GM19463 (cell line): Measurements from ENCODE around the gene TCF4.

Experiments used
- ATAC-seq: cut with Tn5 transposase; IDR thresholded peaks from one replicate; pipeline ENCODE4 v1.9.1; 2021; ENCODE audit warnings: mild to moderate bottlenecking, moderate library complexity; ENCODE audit not compliant: unreplicated experiment

Gene TCF4

GRCh38 chr18:55221622-55222021 lies 366.4 kb downstream of the TCF4 start:
- no peak for ATAC-seq

- peak; percentile 79 for ATAC-seq
Measured at GRCh38 chr18:55220523-55220922, 367.5 kb downstream of the TCF4 start.

GRCh38 chr18:55219823-55220222 lies 368.2 kb downstream of the TCF4 start:
- ATAC-seq, result no peak

GRCh38 chr18:55219059-55219458 lies 368.9 kb downstream of the TCF4 start:
- ATAC-seq, result no peak

- ATAC-seq, result no peak
Measured at GRCh38 chr18:55214969-55215368, 373.0 kb downstream of the TCF4 start.

GRCh38 chr18:55214534-55214933 lies 373.5 kb downstream of the TCF4 start:
- ATAC-seq, result no peak

- no peak for ATAC-seq
Measured at GRCh38 chr18:55213586-55213985, 374.4 kb downstream of the TCF4 start.

- no peak for ATAC-seq
Measured at GRCh38 chr18:55206927-55207326, 381.1 kb downstream of the TCF4 start.

GRCh38 chr18:55202232-55202917 lies 385.6 kb downstream of the TCF4 start:
- no peak for ATAC-seq

- no peak for ATAC-seq
Measured at GRCh38 chr18:55199291-55199963, 388.6 kb downstream of the TCF4 start.

GRCh38 chr18:55195863-55196262 lies 392.1 kb downstream of the TCF4 start:
- ATAC-seq, result no peak

GRCh38 chr18:55189972-55190371 lies 398.0 kb downstream of the TCF4 start:
- ATAC-seq, result no peak

- ATAC-seq, result no peak
Measured at GRCh38 chr18:55186588-55186987, 401.4 kb downstream of the TCF4 start.

- no peak for ATAC-seq
Measured at GRCh38 chr18:55185391-55185790, 402.6 kb downstream of the TCF4 start.

GRCh38 chr18:55179835-55180234 lies 408.2 kb downstream of the TCF4 start:
- ATAC-seq, result no peak

- ATAC-seq, result no peak
Measured at GRCh38 chr18:55179425-55179824, 408.6 kb downstream of the TCF4 start.

- ATAC-seq, result no peak
Measured at GRCh38 chr18:55173291-55173690, 414.7 kb downstream of the TCF4 start.
